ENCODE data around the gene HSD17B8.

The HSD17B8 gene

DNA sequence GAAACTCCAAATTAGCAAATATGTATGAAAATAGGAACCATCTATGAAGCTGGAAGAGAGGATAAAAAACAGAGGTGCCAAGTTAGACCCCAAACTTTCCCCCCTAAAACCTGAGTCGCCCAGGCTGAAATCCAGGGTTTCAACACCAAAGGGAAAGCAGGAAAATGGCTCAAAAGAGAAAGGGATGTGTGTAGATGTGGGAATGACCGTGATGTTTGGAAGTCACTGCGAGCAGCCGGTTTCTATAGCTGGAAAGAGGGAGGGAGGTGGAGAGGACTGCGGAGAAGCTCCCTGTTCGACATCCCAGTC is 8.4 kb downstream of the HSD17B8 start:
- TF ChIP-seq, protein P1, sequence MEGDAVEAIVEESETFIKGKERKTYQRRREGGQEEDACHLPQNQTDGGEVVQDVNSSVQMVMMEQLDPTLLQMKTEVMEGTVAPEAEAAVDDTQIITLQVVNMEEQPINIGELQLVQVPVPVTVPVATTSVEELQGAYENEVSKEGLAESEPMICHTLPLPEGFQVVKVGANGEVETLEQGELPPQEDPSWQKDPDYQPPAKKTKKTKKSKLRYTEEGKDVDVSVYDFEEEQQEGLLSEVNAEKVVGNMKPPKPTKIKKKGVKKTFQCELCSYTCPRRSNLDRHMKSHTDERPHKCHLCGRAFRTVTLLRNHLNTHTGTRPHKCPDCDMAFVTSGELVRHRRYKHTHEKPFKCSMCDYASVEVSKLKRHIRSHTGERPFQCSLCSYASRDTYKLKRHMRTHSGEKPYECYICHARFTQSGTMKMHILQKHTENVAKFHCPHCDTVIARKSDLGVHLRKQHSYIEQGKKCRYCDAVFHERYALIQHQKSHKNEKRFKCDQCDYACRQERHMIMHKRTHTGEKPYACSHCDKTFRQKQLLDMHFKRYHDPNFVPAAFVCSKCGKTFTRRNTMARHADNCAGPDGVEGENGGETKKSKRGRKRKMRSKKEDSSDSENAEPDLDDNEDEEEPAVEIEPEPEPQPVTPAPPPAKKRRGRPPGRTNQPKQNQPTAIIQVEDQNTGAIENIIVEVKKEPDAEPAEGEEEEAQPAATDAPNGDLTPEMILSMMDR (IDR thresholded peaks at IDR 0.05; ENCODE audit: low read depth, low read length) = no peak
- H3K4me3 ChIP-seq (replicated peaks in 1 of 2; ENCODE audit: low read depth in 2 of 2, low read length in 2 of 2) = peak overlapping the region; percentile 59 to 63
- peak in 1 of 2 donors; percentile 14 for DNase-seq (ENCODE audit: low read depth in 2 of 2)

DNA sequence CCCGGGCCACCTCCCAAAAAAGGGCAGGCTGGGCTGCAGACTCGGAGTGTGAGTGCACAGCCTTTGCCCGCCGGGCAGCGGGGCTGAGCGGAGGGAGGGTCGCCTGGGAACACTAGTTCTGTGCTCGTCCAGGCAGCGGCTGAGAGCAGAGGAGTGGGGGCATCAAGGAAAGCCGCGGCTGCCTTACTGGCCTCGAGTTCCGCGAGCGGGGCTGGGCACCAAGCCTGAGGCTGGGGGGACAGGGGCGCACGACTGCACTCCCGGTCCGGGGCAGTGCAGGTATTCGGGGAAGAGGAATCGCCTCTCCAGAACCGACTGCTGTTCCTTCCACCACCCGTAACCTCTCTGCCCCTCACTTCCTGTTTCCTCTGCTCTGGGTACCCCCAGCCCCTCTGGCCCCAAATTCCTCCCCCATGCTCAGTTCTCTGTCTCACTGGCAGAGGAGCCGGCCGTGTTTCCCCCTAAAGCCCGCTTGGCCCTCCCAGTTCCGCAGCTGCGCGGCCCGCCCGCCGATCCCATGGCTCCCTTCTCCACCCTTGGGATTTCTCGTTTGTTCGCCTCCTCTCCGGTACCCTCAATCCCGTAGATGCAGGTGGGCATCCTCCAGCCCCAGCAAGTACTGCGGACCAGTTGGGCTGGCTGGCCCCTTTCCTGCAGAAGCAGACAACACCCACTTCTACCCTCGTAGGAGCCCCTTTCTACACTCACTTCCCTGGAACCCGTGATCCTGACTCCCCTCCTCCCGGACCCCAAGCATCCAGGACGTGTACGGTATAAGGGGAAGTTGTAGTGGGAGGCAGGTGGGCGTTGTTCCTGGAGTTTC is 8.9 kb downstream of the HSD17B8 start:
- TF ChIP-seq, protein P1 (IDR thresholded peaks at IDR 0.05; ENCODE audit: low read depth, low read length) = no peak
- peak overlapping the region; percentile 59 to 63 for H3K4me3 ChIP-seq (replicated peaks in 1 of 2; ENCODE audit: low read depth in 2 of 2, low read length in 2 of 2)
- DNase-seq (ENCODE audit: low read depth in 2 of 2) = peak; percentile 16 to 42

DNA sequence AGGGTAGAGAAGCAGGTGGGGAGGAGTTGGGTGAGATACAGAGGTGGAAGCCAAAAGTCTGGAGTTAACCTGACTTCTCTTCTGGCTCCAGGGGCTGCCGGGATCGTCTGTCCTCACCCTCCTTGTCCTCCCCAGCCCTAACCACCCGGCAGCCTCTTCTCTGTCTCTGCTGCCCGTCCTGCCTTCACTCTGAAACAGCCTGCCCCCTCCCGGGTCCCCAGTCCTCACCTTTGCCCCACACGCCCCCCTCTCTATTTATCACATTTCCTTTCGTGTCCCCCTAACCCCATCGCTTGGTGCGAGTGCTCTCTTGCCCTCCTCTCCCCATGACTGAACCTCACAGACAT is 9.5 kb downstream of the HSD17B8 start:
- no peak for DNase-seq (ENCODE audit: low read depth in 2 of 2)
- TF ChIP-seq, protein P1 (IDR thresholded peaks at IDR 0.05; ENCODE audit: low read depth, low read length) = no peak
- H3K4me3 ChIP-seq (replicated peaks in 1 of 2; ENCODE audit: low read depth in 2 of 2, low read length in 2 of 2) = peak overlapping the region; percentile 59 to 63

DNA sequence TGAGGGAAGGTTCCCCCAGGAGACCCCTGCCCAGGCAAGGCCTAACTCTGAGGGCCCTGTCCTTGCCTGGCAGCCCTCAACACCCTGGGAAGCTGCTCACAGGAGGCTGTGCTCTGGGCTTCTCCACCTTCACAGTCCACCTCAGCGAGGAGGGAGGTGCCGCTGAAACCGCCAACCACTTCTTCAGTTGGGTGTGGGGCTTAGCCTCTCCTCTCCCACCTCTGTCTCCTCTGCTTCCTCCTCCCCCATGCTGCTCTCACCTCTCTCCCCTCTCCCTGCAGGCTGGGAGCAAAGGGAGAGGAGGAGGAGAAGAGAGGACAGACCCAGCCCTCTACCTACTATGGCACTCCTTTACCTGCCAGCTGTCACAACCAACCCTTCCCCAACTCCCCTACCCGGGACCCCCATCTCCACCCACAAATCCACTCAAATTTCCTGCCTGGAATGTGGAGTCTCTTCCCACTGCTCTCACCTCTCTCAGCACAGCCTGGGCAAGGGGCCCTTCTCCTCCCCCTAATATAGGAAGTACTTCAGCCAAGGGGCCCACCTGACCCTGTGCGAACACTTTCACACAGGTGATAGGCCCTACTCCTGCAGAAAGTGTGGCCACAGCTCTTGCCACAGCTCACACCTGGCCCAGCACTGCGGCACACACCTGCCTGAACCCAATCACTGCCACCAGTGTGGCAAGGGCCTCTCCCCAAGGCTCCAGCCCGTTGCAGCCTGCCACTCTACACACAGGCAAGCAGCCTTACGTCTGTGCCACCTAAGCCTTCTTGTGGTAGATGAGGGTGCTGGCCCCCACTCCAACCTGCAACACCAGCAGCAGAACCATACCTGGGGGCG is 11.0 kb downstream of the HSD17B8 start:
- no peak overlapping the region for H3K4me3 ChIP-seq (replicated peaks in 1 of 2; ENCODE audit: low read depth in 2 of 2, low read length in 2 of 2)
- TF ChIP-seq, protein P1 (IDR thresholded peaks at IDR 0.05; ENCODE audit: low read depth, low read length) = no peak
- DNase-seq (ENCODE audit: low read depth in 2 of 2) = no peak

DNA sequence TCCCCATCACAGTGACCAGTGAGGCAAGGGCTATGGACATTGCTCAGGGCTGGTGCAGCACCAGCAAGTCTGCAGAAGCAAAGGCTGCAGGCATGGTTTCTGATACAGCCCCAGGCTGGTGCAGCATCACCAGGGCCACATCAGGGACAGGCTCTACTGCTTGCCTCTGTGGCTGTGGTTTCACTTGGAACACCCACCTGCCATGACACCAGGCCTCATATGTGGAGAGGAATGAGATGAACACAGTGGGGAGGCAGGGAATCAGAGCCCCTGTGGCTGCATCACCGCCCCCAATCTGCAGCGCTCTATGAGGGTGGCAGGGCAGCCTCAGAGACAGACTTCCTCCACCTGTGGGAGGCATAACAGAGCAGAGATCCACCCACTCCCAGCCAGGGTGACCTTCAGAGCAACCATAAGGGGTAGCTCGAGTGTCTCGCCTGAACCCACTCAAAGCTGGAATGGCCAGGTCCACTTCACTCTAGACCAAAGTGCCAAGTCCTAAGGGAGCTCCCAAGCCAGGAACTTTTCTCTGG is 11.7 kb downstream of the HSD17B8 start:
- no peak for DNase-seq (ENCODE audit: low read depth in 2 of 2)
- H3K4me3 ChIP-seq (replicated peaks in 1 of 2; ENCODE audit: low read depth in 2 of 2, low read length in 2 of 2) = no peak overlapping the region
- TF ChIP-seq, protein P1 (IDR thresholded peaks at IDR 0.05; ENCODE audit: low read depth, low read length) = no peak

DNA sequence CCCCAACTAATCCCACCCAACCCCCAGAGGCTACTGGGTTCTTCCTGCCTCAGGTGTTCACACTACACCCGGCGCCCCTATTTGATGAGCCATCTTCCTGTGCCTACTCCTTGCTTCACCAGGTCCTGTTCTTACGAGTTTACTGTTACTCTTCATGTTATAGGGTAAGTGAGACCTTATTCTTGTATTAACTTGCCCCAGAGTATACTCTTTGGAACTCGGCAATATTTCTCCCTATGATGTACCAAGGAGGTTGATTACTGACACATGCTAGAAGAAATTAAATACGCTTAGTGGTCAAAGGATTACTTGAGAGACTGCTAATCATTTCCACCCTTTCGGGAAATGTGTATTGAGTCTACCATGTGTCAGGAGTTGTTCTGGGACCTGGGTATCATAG is 12.8 kb downstream of the HSD17B8 start:
- no peak overlapping the region for H3K4me3 ChIP-seq (replicated peaks in 1 of 2; ENCODE audit: low read depth in 2 of 2, low read length in 2 of 2)
- DNase-seq (ENCODE audit: low read depth in 2 of 2) = no peak
- TF ChIP-seq, protein P1 (IDR thresholded peaks at IDR 0.05; ENCODE audit: low read depth, low read length) = no peak

Measured in cardiac fibroblast (primary cell).